H9 (cell line): ENCODE measurements around the gene WDR70. TPM values are rescaled to one million over a fixed set of nuclear protein-coding genes. Genes with fewer than 3 reads are reported as not detected.

Experiments
- DNase-seq: peaks from one replicate; pipeline ENCODE4 v3.0.0-alpha.2; 2017
- H2AFZ ChIP-seq: one replicate; pipeline ENCODE4 v1.6.1; 2013; ENCODE audit warnings: mild to moderate bottlenecking, low read length, control low read depth, moderate library complexity
- H2AK5ac ChIP-seq: 2 replicates; pipeline ENCODE4 v1.6.1; 2013; ENCODE audit warnings: low read length, control low read depth, mixed read lengths; ENCODE audit not compliant: insufficient read length
- H2BK120ac ChIP-seq: one replicate; pipeline ENCODE4 v1.6.1; 2013; ENCODE audit warnings: low read depth, mild to moderate bottlenecking, low read length, control low read depth, inconsistent platforms; ENCODE audit not compliant: poor library complexity, severe bottlenecking
- H2BK12ac ChIP-seq: 2 replicates; pipeline ENCODE4 v1.6.1; 2013; ENCODE audit warnings: low read length, control low read depth, mixed read lengths, low read depth; ENCODE audit not compliant: insufficient read length
- H2BK15ac ChIP-seq: 2 replicates; pipeline ENCODE4 v1.6.1; 2013; ENCODE audit warnings: low read depth, low read length, control low read depth
- H2BK20ac ChIP-seq: one replicate; pipeline ENCODE4 v1.6.1; 2013; ENCODE audit warnings: low read depth, mild to moderate bottlenecking, low read length, control low read depth, inconsistent platforms; ENCODE audit not compliant: poor library complexity, severe bottlenecking
- H2BK5ac ChIP-seq: 2 replicates; pipeline ENCODE4 v1.6.1; 2013; ENCODE audit warnings: low read length, control low read depth, mixed read lengths; ENCODE audit not compliant: insufficient read length
- H3K14ac ChIP-seq: 2 replicates; pipeline ENCODE4 v1.6.1; 2013; ENCODE audit warnings: low read length, control low read depth; ENCODE audit not compliant: insufficient read depth
- H3K18ac ChIP-seq: 2 replicates; pipeline ENCODE4 v1.6.1; 2013; ENCODE audit warnings: low read depth, mild to moderate bottlenecking, mixed read lengths, low read length, control low read depth; ENCODE audit not compliant: insufficient read length
- H3K23ac ChIP-seq: 2 replicates; pipeline ENCODE4 v1.6.1; 2013; ENCODE audit warnings: low read length, control low read depth, mixed read lengths, low read depth; ENCODE audit not compliant: insufficient read length
- H3K23me2 ChIP-seq: 2 replicates; pipeline ENCODE4 v1.6.1; 2013; ENCODE audit warnings: low read depth, mild to moderate bottlenecking, mixed read lengths, low read length, control low read depth; ENCODE audit not compliant: insufficient read length, poor library complexity, severe bottlenecking
- H3K27ac ChIP-seq: 2 replicates; pipeline ENCODE4 v1.5.1; 2013; ENCODE audit warnings: low read length, control low read depth, mixed read lengths, low read depth; ENCODE audit not compliant: insufficient read length
- H3K27me3 ChIP-seq: 2 replicates; pipeline ENCODE4 v1.6.1; 2013; ENCODE audit warnings: low read length, control low read depth, inconsistent platforms; ENCODE audit not compliant: insufficient read depth
- H3K4ac ChIP-seq: 2 replicates; pipeline ENCODE4 v1.6.1; 2013; ENCODE audit warnings: low read depth, mild to moderate bottlenecking, control low read depth, inconsistent platforms, low read length, moderate library complexity
- H3K4me1 ChIP-seq: 2 replicates; pipeline ENCODE4 v1.6.1; 2013; ENCODE audit warnings: low read length, control low read depth, inconsistent platforms; ENCODE audit not compliant: insufficient read depth
- H3K4me2 ChIP-seq: 2 replicates; pipeline ENCODE4 v1.6.1; 2013; ENCODE audit warnings: low read length, control low read depth, mixed read lengths; ENCODE audit not compliant: insufficient read length, insufficient read depth
- H3K56ac ChIP-seq: 2 replicates; pipeline ENCODE4 v1.6.1; 2013; ENCODE audit warnings: low read depth, mild to moderate bottlenecking, mixed read lengths, low read length, control low read depth; ENCODE audit not compliant: insufficient read length
- H3K79me1 ChIP-seq: 2 replicates; pipeline ENCODE4 v1.6.1; 2013; ENCODE audit warnings: low read depth, mild to moderate bottlenecking, moderate library complexity, low read length, control low read depth, inconsistent platforms; ENCODE audit not compliant: insufficient read depth, poor library complexity, severe bottlenecking
- H3K79me2 ChIP-seq: 2 replicates; pipeline ENCODE4 v1.6.1; 2013; ENCODE audit warnings: low read length, control low read depth, inconsistent platforms; ENCODE audit not compliant: insufficient read depth
- H3K9ac ChIP-seq: 2 replicates; pipeline ENCODE4 v1.6.1; 2013; ENCODE audit warnings: low read length, control low read depth, mixed read lengths; ENCODE audit not compliant: insufficient read length; ENCODE audit errors: extremely low read depth
- H3K9me3 ChIP-seq: one replicate; pipeline ENCODE4 v1.6.1; 2013; ENCODE audit warnings: low read depth, low read length, inconsistent platforms; ENCODE audit not compliant: control insufficient read depth
- H3T11ph ChIP-seq: one replicate; pipeline ENCODE4 v1.6.1; 2013; ENCODE audit warnings: mild to moderate bottlenecking, low read length, control low read depth, inconsistent platforms
- H4K20me1 ChIP-seq: one replicate; pipeline ENCODE4 v1.6.1; 2013; ENCODE audit not compliant: control insufficient read depth, insufficient read length, insufficient read depth
- H4K5ac ChIP-seq: 2 replicates; pipeline ENCODE4 v1.6.1; 2013; ENCODE audit warnings: low read depth, mild to moderate bottlenecking, mixed read lengths, low read length, control low read depth; ENCODE audit not compliant: insufficient read length
- H4K8ac ChIP-seq: replicated peaks from 2 replicates; pipeline ENCODE4 v1.6.1; 2013; ENCODE audit warnings: low read length, control low read depth, mixed read lengths, low read depth; ENCODE audit not compliant: insufficient read length
- H4K91ac ChIP-seq: 2 replicates; pipeline ENCODE4 v1.6.1; 2013; ENCODE audit warnings: low read depth, mild to moderate bottlenecking, moderate library complexity, mixed read lengths, low read length, control low read depth; ENCODE audit not compliant: insufficient read length
- H3K27ac Mint-ChIP-seq, 3 experiments: 2 replicates in 2 of 3; 3 replicates in 1 of 3; pipeline ENCODE4 v1.8.0; 2020 to 2021; ENCODE audit warnings: mixed read lengths in 3 of 3, mild to moderate bottlenecking in 1 of 3, moderate library complexity in 1 of 3
- H3K27me3 Mint-ChIP-seq: 2 replicates; pipeline ENCODE4 v1.8.0; 2021; ENCODE audit warnings: low read depth, mild to moderate bottlenecking, moderate library complexity, mixed read lengths
- H3K36me3 Mint-ChIP-seq, 3 experiments: 2 replicates in 2 of 3; 3 replicates in 1 of 3; pipeline ENCODE4 v1.8.0; 2020 to 2021; ENCODE audit warnings: low read depth in 3 of 3, mixed read lengths in 3 of 3; ENCODE audit not compliant: insufficient read depth in 1 of 3
- H3K4me1 Mint-ChIP-seq, 2 experiments: 2 replicates each; pipeline ENCODE4 v1.8.0; 2020; ENCODE audit warnings: mixed read lengths in 2 of 2
- H3K4me3 Mint-ChIP-seq, 2 experiments: 2 replicates in 1 of 2; 3 replicates in 1 of 2; pipeline ENCODE4 v1.8.0; 2020 to 2021; ENCODE audit warnings: mild to moderate bottlenecking in 2 of 2, mixed read lengths in 2 of 2, moderate library complexity in 1 of 2
- H3K9me3 Mint-ChIP-seq, 2 experiments: 2 replicates in 1 of 2; 3 replicates in 1 of 2; pipeline ENCODE4 v1.8.0; 2020; ENCODE audit warnings: mild to moderate bottlenecking in 2 of 2, mixed read lengths in 2 of 2, moderate library complexity in 1 of 2
- CTCF ChIP-seq: fragments of 200-600 bp; sonication (generic); conservative IDR thresholded peaks from 3 replicates; pipeline ENCODE4 v1.8.0; 2021; ENCODE audit warnings: antibody characterized with exemption, mild to moderate bottlenecking
- WGBS: extraction: QIAGEN DNeasy Blood & Tissue Kit; methylation state at CpG from one replicate; pipeline ENCODE4 v1.1.7; 2013; ENCODE audit warnings: missing lambda C conversion rate, low lambda C conversion rate, mixed read lengths; ENCODE audit not compliant: insufficient read length; ENCODE audit errors: extremely low coverage; 5-methylcytosine and 5-hydroxymethylcytosine counted together
- total RNA-seq: library from RNA; stranded (reverse); gene quantifications from 2 replicates; pipeline ENCODE4 v1.2.1, GENCODE V29; 2021

WDR70 gene
- total RNA-seq, 1 experiment from 2014 or later, result 38.1 TPM

GRCh38 chr5:37570597-37570996, 191.5 kb downstream of the WDR70 start:
- no peak overlapping the region for H3K23ac ChIP-seq
- no peak overlapping the region for H3K9ac ChIP-seq
- no peak overlapping the region for H4K5ac ChIP-seq
- WGBS, result no CpG with 5 or more reads among the region's 1 CpG
- Mint-ChIP-seq H3K27me3 (no peaks in the 10 kb centered on the region), H3K36me3 (no peaks in the 10 kb centered on the region; a peak in 1 of 7 replicates), H3K4me1 (peaks cover 7 to 11% of the 10 kb centered on the region in 2 experiments; a peak in 3 of 4 replicates), H3K27ac (no peak overlapping the region; a peak in 1 of 7 replicates), H3K4me3 (no peak overlapping the region), H3K9me3 (no peaks in the 10 kb centered on the region)
- H2BK15ac ChIP-seq, result no peak overlapping the region
- no peaks in the 10 kb centered on the region for H3K79me1 ChIP-seq
- no peak overlapping the region for H4K8ac ChIP-seq
- no peaks in the 10 kb centered on the region for H3K23me2 ChIP-seq
- H2BK20ac ChIP-seq, result no peak overlapping the region
- H3K27ac ChIP-seq, result no peak overlapping the region
- H3K18ac ChIP-seq, result no peak overlapping the region
- no peak overlapping the region for H2BK12ac ChIP-seq
- no peak overlapping the region for H3K56ac ChIP-seq
- H4K91ac ChIP-seq, result no peak overlapping the region
- H3K9me3 ChIP-seq, result no peaks in the 10 kb centered on the region
- DNase-seq, result no peak
- H3K79me2 ChIP-seq, result no peaks in the 10 kb centered on the region
- H3K4ac ChIP-seq, result no peak overlapping the region
- H3T11ph ChIP-seq, result no peak overlapping the region
- H3K27me3 ChIP-seq, result no peaks in the 10 kb centered on the region
- no peak overlapping the region for H2BK120ac ChIP-seq
- H3K14ac ChIP-seq, result no peak overlapping the region
- no peak overlapping the region for H2BK5ac ChIP-seq
- no peak overlapping the region for H2AFZ ChIP-seq
- TF ChIP-seq CTCF, result no peak
- no peak overlapping the region for H3K4me2 ChIP-seq
- no peaks in the 10 kb centered on the region for H3K4me1 ChIP-seq
- H4K20me1 ChIP-seq, result no peaks in the 10 kb centered on the region
- H2AK5ac ChIP-seq, result no peak overlapping the region
